Testis (tissue), 3 donors: ENCODE measurements around the gene SEZ6L2. TPM values are rescaled to one million over a fixed set of nuclear protein-coding genes. Genes with fewer than 3 reads are reported as not detected.

Experiments used
- DNase-seq: peaks from one replicate; pipeline ENCODE4 v3.0.0-alpha.2; 2019
- H3K27ac ChIP-seq, 2 donors: fragments of 200-600 bp; sonication (generic); one replicate each; pipeline ENCODE4 v1.5.1; 2019
- H3K27me3 ChIP-seq: fragments of 200-600 bp; sonication (generic); one replicate; pipeline ENCODE4 v1.5.1; 2019
- H3K36me3 ChIP-seq: fragments of 200-600 bp; sonication (generic); one replicate; pipeline ENCODE4 v1.5.1; 2017; ENCODE audit warnings: low read depth; ENCODE audit errors: missing control alignments
- H3K4me1 ChIP-seq: fragments of 200-600 bp; sonication (generic); one replicate; pipeline ENCODE4 v1.5.1; 2019
- H3K4me3 ChIP-seq, 2 donors: fragments of 200-600 bp; sonication (generic); one replicate each; pipeline ENCODE4 v1.5.1; 2017 to 2019
- H3K9me3 ChIP-seq: fragments of 200-600 bp; sonication (generic); one replicate; pipeline ENCODE4 v1.5.1; 2017
- POLR2A ChIP-seq: fragments of 450-650 bp; IDR thresholded peaks from one replicate; pipeline ENCODE4 v1.6.1; 2017; ENCODE audit warnings: antibody characterized with exemption, mild to moderate bottlenecking, moderate library complexity
- WGBS, 2 donors: methylation state at CpG; one replicate each; pipeline ENCODE4 v1.1.5; 2018; 5-methylcytosine and 5-hydroxymethylcytosine counted together
- intact Hi-C: fragments of 100-400 bp; cut with DNase I; formaldehyde crosslinking; loops from one replicate; pipeline ENCODE4 v1.15.1; 2023; ENCODE audit warnings: low total_unique reads
- polyA plus RNA-seq: library from polyadenylated mRNA; stranded (reverse); fragments of 350-450 nt; fragmentation: Illumina TruSeq; extraction: RNeasy Lipid Tissue Mini Kit (QIAGEN cat#74804); gene quantifications from one replicate; pipeline ENCODE4 v1.2.3, GENCODE V29; 2014; ENCODE audit warnings: low read depth, low replicate concordance; ENCODE audit not compliant: insufficient read depth
- total RNA-seq, 2 donors: library from RNA; depleted of rRNA; stranded (reverse); fragments of >200 nt; gene quantifications; one replicate each; pipeline ENCODE4 v1.2.3, GENCODE V29; 2016
- TF ChIP-seq, protein P1 (sequence below), 3 experiments: fragments of 450-650 bp in 2 of 3; fragments of 200-600 bp in 1 of 3; sonication (generic) in 1 of 3; IDR thresholded peaks; one replicate each; pipeline ENCODE4 v1.5.1; 2016 to 2019; ENCODE audit warnings: antibody characterized with exemption in 3 of 3, mild to moderate bottlenecking in 2 of 3, moderate library complexity in 1 of 3

Gene SEZ6L2
- total and polyA plus RNA-seq, 3 donors from 2014 or later = 40.9 to 57.5 (median 43.7) TPM

GRCh38 chr16:29906520-29907244 lies 7.3 kb upstream of the SEZ6L2 start:
- WGBS, 2 donors = 81 to 82% methylated on average over 21 to 23 of the region's 23 CpGs
- TF ChIP-seq, protein P1, sequence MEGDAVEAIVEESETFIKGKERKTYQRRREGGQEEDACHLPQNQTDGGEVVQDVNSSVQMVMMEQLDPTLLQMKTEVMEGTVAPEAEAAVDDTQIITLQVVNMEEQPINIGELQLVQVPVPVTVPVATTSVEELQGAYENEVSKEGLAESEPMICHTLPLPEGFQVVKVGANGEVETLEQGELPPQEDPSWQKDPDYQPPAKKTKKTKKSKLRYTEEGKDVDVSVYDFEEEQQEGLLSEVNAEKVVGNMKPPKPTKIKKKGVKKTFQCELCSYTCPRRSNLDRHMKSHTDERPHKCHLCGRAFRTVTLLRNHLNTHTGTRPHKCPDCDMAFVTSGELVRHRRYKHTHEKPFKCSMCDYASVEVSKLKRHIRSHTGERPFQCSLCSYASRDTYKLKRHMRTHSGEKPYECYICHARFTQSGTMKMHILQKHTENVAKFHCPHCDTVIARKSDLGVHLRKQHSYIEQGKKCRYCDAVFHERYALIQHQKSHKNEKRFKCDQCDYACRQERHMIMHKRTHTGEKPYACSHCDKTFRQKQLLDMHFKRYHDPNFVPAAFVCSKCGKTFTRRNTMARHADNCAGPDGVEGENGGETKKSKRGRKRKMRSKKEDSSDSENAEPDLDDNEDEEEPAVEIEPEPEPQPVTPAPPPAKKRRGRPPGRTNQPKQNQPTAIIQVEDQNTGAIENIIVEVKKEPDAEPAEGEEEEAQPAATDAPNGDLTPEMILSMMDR (IDR thresholded peaks at IDR 0.05) = no peak
- no peak for TF ChIP-seq POLR2A
- no peaks in the 10 kb centered on the region for H3K4me1 ChIP-seq
- intact Hi-C loops = no loop called here
- no peaks in the 10 kb centered on the region for H3K9me3 ChIP-seq
- H3K36me3 ChIP-seq = no peaks in the 10 kb centered on the region
- no peak overlapping the region for H3K27ac ChIP-seq
- no peak overlapping the region for H3K4me3 ChIP-seq
- no peaks in the 10 kb centered on the region for H3K27me3 ChIP-seq
- no peak for DNase-seq

- Histone ChIP-seq H3K9me3 (no peaks in the 10 kb centered on the region), H3K4me3 (no peak overlapping the region), H3K27me3 (no peaks in the 10 kb centered on the region), H3K4me1 (no peaks in the 10 kb centered on the region), H3K36me3 (no peaks in the 10 kb centered on the region), H3K27ac (no peak overlapping the region)
- no peak for TF ChIP-seq POLR2A
- TF ChIP-seq, protein P1 (IDR thresholded peaks at IDR 0.05) = no peak
- 87 to 88% methylated on average over 13 of the region's 13 CpGs for WGBS, 2 donors
- intact Hi-C loops = no loop called here
- DNase-seq = no peak
These were observed 6.3 kb upstream of the SEZ6L2 start for GRCh38 chr16:29905668-29906067.

DNA sequence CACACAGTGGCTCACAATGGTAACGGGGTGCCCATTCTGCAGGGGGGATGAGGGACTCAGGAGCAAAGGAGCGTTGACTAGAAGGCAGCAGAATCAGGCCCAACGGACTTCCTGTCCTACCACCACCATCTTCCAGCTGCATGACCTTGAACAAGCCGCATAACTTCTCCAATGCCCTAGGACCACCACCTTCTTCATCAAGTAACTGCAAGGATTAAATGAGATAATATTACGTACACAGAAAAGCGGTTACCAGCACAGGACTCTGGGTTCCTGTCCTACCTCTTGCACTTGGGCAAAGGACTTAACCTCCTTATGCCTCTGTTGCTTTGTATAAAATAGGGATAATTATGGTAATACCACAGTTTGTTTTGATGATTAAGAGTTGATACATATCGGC lies 5.6 kb upstream of the SEZ6L2 start:
- H3K27ac ChIP-seq = no peak overlapping the region
- H3K4me3 ChIP-seq = no peak overlapping the region
- no peaks in the 10 kb centered on the region for H3K9me3 ChIP-seq
- H3K27me3 ChIP-seq = no peaks in the 10 kb centered on the region
- 81 to 90% methylated on average over 7 of the region's 7 CpGs for WGBS, 2 donors
- no peaks in the 10 kb centered on the region for H3K36me3 ChIP-seq
- no peak for TF ChIP-seq POLR2A
- TF ChIP-seq, protein P1 (IDR thresholded peaks at IDR 0.05) = no peak
- no peaks in the 10 kb centered on the region for H3K4me1 ChIP-seq
- intact Hi-C loops = no loop called here
- no peak for DNase-seq

- no peaks in the 10 kb centered on the region for H3K36me3 ChIP-seq
- H3K27ac ChIP-seq = no peak overlapping the region
- no peaks in the 10 kb centered on the region for H3K9me3 ChIP-seq
- DNase-seq = no peak
- 82% methylated on average over 4 of the region's 4 CpGs for WGBS, 2 donors
- intact Hi-C loops = no loop called here
- no peaks in the 10 kb centered on the region for H3K4me1 ChIP-seq
- TF ChIP-seq, protein P1 (IDR thresholded peaks at IDR 0.05) = no peak
- TF ChIP-seq POLR2A = no peak
- H3K27me3 ChIP-seq = no peaks in the 10 kb centered on the region
- no peak overlapping the region for H3K4me3 ChIP-seq
These were observed 4.2 kb upstream of the SEZ6L2 start for GRCh38 chr16:29903590-29903989.

GRCh38 chr16:29901607-29901945 lies 2.2 kb upstream of the SEZ6L2 start:
- Histone ChIP-seq H3K4me3 (no peak overlapping the region), H3K36me3 (no peaks in the 10 kb centered on the region), H3K9me3 (no peaks in the 10 kb centered on the region), H3K27me3 (no peaks in the 10 kb centered on the region), H3K4me1 (no peaks in the 10 kb centered on the region), H3K27ac (no peak overlapping the region)
- intact Hi-C loops = no loop called here
- no peak for DNase-seq
- 63% methylated on average over 1 to 19 of the region's 19 CpGs for WGBS, 2 donors
- TF ChIP-seq, protein P1 (IDR thresholded peaks at IDR 0.05) = no peak
- no peak for TF ChIP-seq POLR2A
